Stimulated activated naive CD4-positive, alpha-beta T cell (primary cell): ENCODE measurements around the gene SLC7A6OS.

Experiments
- DNase-seq, 6 experiments: peaks; one replicate each; lab custom pipeline; 2025; lab: John Stamatoyannopoulos, UW

Gene SLC7A6OS

GRCh38 chr16:68279726-68280558 lies 30.8 kb downstream of the SLC7A6OS start:
- DNase-seq: no peak

- DNase-seq: no peak
Observed at GRCh38 chr16:68276223-68276622, 34.5 kb downstream of the SLC7A6OS start.

GRCh38 chr16:68275611-68276191 lies 35.0 kb downstream of the SLC7A6OS start:
- DNase-seq: peak; percentile 43 to 90 (median 74)

GRCh38 chr16:68274441-68274840 lies 36.3 kb downstream of the SLC7A6OS start:
- no peak for DNase-seq

GRCh38 chr16:68273896-68274295 lies 36.9 kb downstream of the SLC7A6OS start:
- no peak for DNase-seq

GRCh38 chr16:68273459-68273858 lies 37.3 kb downstream of the SLC7A6OS start:
- DNase-seq: no peak

- DNase-seq: peak; percentile 63 to 84 (median 80)
Observed at GRCh38 chr16:68272507-68273209, 38.1 kb downstream of the SLC7A6OS start.

GRCh38 chr16:68270353-68270752 lies 40.4 kb downstream of the SLC7A6OS start:
- no peak for DNase-seq

- no peak for DNase-seq
Observed at GRCh38 chr16:68269793-68270192, 41.0 kb downstream of the SLC7A6OS start.

- DNase-seq: no peak
Observed at GRCh38 chr16:68267612-68268405, 42.9 kb downstream of the SLC7A6OS start.

- DNase-seq: peak; percentile 11 to 62 (median 44)
Observed at GRCh38 chr16:68265078-68265920, 45.4 kb downstream of the SLC7A6OS start.

GRCh38 chr16:68264128-68265077 lies 46.3 kb downstream of the SLC7A6OS start, which contains the start of gene SLC7A6:
TSS of gene SLC7A6 (plus strand) at chr16:68264526. CDS start at chr16:68274727, 10,201 bp downstream.
- DNase-seq: peak; percentile 71 to 81 (median 77)

- DNase-seq: no peak
Observed at GRCh38 chr16:68263559-68264127, 47.1 kb downstream of the SLC7A6OS start.

- no peak for DNase-seq
Observed at GRCh38 chr16:68259007-68259825, 51.5 kb downstream of the SLC7A6OS start.

GRCh38 chr16:68257906-68258800 lies 52.6 kb downstream of the SLC7A6OS start:
- no peak for DNase-seq

- DNase-seq: peak in 3 of 6 experiments; percentile 32 to 51 (median 48)
Observed at GRCh38 chr16:68257251-68257905, 53.4 kb downstream of the SLC7A6OS start.

- no peak for DNase-seq
Observed at GRCh38 chr16:68255712-68256111, 55.0 kb downstream of the SLC7A6OS start.
